HG03025 (cell line): Measurements from ENCODE around the gene SAMD1.

Experiments used
- ATAC-seq: cut with Tn5 transposase; IDR thresholded peaks from one replicate; pipeline ENCODE4 v1.9.1; 2021; ENCODE audit warnings: mild to moderate bottlenecking, moderate library complexity; ENCODE audit not compliant: unreplicated experiment, low FRiP score

SAMD1 gene

DNA sequence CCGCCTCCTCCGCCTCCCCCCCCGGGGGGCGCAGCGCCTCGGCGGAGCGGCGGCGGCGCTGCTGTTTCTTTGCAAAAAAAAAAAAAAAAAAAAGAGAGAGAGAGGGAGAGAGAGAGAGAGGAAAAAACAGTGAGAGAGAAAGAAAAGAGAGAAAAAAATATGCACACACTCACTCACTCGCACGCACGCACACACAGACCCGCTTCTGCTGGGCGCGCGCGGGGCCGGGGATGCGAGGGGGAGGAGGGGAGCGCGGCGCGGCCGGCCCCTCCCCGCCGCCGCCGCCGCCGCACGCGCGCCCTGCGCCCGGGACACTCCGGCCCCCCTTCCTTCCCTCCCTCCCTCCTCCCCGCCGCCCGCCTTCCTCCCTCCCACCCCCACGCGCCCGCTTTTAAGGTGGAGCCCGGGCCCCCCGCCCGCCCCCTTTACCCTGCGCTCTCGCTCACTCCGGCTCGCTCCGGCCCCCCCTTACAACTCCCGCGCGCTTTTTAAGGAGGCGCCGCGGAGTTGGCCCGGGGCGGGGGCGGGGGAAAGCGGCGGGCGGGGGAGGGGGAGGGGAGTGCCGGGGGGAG lies at the start of gene SAMD1:
Gene SAMD1 (minus strand): TSS at position 243 of the 572 bp plus-strand sequence.
- peak; percentile 28 for ATAC-seq

DNA sequence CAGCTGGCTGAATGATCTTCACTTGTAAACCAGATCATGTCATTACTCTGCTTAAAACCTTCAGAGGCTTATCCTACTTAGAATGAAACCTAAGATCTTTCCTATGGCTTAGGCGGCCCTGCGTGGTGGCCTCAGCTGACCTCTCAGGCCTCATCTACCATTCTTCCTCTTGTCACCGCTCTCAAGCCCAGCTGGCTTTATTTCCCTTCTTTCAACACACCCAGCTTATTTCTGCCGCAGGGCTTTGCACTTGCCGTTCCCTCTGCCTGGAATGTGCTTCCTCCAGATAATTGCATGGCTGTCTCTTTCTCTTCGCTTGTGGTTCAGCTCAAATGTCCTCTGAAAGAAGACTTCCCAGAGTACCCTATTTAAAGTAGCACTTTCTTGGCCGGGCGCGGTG lies 49.4 kb upstream of the SAMD1 start:
- no peak for ATAC-seq

DNA sequence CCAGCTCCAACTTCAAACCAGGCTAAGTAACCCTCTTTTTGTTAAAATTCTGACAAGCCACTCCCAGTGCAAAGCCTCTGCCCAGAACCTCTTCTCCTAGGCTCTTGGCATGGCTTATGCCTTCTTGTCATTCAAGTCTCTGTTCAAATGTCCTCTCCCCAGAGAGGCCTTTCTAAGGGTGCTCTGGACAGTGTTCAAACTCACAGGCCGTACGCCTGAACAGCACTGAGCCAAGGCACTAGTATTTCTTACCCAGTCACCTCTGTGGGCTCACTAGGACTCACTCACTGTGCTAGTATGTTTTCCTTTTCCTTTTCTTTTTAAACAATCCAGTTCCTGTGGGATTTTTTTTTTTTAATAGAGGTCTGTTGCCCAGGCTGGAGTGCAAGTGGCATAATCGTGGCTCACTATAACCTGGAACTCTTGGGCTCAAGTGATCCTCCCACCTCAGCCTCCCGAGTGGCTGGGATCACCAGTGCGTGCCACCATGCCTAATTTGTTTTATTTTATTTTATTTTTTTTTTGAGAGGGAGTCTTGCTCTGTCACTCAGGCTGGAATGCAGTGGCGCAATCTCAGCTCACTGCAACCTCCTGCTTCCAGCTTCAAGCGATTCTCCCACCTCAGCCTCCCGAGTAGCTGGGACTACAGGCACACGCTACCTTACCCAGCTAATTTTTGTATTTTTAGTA lies 48.2 kb upstream of the SAMD1 start:
- ATAC-seq, result no peak

DNA sequence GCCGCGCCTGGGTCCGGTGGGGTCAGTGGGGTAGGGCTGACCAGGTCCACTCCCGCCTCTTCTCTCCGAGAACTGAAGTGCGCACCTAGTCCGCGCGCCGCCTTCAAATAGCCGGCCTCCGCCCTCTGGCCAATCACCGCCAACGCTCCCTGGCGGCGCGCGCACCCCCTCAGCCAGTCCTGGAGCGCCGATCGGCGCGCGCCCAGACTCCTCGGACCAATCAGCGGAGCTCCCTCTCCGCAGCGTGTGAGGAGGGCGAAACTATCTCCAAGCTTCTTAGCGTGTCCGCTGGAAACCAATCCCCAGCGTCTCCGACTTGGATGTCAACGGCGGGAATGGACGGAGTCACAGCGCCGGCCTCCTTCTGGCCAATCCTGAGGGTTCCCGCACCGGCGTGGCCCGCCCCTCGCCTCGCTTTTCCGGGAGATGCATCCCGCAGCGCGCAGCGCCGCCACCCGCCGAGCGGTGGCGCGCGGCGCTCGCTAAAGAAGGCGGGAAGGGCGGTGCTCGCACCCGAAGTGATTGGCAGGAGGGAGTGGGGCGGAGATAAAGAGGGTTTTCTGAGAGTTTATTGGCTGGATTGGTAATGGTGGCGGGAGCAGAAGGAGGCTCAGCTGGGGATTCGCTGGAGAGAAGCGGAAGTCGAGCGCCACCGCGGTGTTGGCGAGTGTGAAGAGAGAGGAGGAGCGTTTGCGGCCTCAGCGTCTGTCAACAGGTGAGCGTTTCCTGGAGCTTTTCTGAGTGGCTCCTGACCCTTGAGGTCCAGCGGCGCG lies 46.1 kb upstream of the SAMD1 start, which contains the start of gene ASF1B:
Gene ASF1B (minus strand): TSS at position 81 of the 773 bp plus-strand sequence. CDS start 133 bp downstream, outside the sequence.
- peak; percentile 77 for ATAC-seq

DNA sequence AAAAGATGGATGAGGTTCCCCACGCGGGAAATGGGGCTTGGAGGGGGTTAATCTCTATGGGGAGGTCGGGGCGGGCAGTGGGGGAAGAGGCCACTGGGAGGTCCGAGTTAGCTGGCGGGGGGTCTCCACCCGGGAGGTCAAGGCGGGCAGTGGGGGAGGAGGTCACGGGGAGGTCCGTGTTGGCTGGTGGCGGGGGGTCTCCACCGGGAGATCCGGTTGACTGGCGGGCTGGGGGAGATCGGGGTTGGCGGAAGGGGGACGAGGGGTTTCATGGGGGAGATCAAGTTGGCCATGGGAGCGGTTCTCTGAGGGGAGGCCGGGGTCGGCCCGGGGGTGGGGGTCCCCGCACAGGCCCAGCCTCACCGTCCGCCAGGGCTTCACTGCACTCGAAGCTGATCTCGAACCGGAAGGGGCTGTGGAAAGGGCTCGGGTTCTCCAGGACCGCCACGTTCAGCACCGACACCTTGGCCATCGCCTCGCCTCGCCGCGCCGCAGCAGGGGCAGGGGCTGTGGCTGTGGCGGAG lies 45.5 kb upstream of the SAMD1 start:
- no peak for ATAC-seq

DNA sequence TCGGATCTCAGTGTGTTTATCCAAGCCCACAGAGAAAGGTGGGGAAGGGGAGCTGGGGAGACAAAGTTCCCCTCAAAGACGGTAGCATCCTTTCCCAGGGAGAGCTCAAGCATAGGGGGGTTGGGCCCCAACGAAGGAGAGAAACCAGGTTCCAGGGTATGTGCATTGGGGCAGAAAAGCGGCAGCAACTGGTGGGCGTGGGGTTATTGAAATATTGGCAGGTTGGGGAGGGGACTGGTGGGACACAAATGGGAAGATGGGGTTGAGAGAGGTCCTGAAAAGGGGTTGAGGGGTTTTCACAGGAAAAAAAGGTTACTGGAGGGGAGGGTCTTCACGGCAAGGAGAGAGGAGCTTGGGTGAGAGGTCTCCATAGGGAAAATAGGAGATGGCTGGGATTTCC lies 44.8 kb upstream of the SAMD1 start:
- no peak for ATAC-seq

DNA sequence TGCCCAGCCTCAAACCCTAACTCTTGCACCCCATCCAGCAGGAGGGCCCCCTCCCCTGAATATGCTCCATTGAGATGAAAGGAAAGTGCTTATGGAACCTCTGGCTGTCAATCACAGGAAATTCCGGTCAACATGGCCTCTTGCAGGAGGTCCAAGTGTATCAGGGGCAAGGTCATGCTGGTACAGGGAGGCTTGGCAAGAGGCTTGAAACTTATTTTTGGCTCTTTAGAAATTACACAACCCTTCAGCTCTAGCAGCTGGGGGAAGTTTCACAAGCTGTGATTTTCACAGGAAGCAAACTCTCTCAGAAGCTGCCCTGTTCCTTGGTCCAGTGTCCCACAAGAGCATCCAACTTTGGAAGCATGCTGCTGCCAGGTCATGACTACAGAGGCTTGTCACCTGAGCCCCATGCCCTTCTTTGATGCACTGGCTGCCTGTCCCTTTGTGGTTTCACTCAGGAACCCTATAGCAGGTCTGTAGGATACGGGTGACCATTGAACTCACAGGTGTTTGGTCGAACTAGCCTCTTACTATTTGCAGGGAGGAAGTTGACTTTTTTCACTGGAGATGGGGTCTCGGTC lies 37.5 kb upstream of the SAMD1 start:
- ATAC-seq, result no peak

DNA sequence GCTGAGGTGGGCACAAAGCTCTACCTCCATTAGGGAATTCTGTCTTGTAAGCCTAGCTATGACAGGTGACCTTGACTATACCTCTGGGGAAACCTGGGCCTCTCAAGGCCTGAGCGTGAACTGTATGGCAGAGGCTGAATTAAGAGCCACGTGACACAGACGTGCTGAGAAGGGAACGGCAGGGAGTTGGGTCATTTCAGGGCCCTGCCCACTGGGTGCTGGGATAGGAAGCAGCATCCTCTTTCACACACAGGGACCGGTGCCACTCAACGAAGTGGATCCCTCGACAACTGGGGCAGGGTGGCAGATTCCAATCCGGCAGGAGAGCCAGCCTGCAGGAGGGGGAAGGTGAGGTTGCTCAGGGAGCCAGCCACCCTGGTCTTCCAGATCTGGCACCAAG lies 36.6 kb upstream of the SAMD1 start:
- no peak for ATAC-seq

DNA sequence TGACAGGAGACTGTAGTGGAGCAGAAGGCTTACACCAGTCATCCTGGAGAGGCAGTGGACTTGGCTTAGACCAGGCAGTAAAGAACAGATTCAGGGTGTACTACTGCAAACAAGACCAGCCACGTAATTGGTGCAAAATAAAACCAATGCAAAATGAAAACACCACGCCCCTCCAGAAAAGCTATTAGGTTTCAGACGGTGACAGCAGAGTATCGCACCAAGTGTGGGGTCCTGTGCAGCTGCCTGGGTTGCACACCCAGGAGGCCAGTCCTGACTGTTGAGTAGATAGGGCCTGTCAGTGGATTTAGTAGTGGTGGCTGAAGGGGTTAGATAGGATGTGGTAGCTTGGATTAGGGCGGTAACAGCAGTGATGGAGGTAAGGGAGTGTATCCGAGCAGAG lies 32.4 kb upstream of the SAMD1 start:
- ATAC-seq, result no peak

DNA sequence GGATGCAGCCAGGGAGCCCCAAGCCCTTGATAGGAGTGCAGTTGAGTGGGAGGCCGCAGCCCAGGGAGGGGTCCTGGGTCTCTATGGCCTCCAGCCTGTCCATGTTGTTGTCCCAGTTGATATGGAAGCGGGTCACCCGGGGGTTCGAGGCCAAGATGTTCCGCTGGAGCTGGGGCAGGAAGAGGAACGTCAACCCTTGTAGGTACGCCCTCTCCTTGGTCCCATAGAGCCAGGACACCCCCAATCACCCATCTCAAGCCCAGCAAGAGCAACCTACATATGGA lies 29.9 kb upstream of the SAMD1 start:
- ATAC-seq, result no peak

DNA sequence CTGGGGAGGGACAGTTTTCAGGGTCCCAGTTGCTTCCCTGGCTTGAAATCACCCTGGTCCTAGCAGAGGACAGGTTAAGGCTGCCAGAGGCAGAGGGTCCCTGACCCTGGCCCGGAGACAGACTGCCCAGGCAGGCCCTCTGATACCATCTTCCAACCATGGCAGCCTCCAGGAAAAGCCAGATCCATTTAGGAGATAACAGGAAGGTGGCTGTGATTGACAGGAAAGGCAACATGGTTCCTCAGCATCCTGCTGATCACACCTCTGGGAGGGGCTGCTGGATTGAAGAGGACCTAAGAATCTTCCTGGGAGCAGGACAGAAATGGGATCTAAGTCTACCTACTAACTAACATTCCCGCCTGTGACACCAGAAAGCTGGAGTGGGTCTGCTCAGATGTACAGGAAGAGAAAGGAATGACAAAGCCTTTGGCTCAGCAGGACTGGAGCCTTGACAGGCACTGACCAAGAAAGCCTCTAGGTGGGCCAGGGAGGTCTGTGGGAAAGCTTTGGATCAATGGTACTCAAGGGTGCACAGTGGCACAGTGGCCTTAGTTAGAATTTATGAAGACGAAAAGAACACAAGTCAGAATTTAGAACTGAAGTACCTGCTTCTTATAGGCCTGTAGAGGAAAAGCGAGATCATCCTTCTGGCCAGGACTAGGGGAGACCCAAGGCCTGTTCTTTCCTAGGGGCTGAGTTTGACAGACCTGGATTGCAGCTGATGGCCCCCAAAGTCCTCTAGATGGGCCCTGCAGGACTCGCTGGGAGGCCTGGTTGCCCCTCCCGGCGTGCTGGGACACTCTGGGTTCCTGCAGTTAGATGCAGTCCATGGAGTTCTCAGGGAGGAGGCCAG lies 29.3 kb upstream of the SAMD1 start:
- no peak for ATAC-seq

DNA sequence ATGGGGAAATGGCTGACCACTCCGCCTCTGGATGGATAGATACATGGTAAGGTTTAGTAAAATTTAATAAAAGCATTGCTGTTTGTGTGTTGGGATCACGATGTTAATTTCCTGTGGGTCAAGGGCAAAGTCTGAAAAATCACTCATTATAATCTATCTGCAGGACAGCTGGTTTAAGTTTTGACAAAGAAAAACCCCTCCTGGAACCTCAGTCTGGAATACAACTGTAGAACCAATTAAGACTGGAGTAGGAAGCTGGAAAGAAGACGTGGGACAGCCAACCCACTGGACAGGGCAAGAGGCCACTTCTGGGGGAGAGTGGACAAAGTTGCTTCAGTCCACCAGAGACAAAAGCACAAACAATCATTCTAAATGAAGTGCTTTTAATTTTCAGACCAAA lies 28.6 kb upstream of the SAMD1 start:
- no peak for ATAC-seq

DNA sequence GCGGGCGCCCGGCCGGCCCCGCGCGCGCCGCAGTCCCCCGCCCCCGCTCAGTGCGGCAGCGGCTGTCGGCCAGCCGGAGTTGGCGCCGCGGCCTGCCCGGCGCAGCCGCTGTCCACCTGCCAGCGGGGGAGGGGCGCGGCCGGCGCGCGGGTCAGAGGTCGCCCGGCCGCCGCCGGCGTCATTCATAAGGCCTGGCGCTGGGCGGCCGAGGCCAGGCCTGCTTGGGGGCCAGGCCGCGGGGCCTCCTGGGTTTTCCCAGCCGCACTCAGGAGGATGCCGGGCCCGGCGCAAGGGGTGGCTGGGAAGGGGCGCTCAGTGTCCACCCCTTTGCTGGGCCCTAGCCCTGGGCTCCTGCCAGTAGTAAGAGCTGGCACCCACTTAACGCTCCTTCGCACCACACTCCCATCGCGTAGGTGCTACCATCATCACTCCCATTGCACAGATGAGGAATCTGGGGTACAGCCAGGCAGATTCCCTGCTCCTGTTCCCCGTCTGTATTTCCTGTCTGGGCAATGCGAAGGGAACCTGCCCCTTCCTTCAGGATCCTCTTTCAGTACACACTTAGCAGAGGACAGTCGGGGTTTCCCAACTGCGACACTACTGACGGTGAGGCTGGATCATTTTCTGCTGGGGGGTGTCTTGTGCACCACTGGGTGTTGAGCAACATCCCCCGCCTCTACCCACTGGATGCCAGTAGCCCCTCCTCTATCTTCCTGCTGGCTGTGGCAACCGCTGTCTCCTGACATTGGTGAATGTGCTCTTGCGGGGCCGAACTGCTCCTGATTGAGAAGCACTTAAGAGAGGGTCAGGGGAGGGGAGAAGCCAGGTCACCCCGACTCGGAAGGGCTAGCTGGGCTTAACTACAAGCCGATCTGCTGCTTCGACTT lies 27.9 kb upstream of the SAMD1 start:
- ATAC-seq, result peak; percentile 23

DNA sequence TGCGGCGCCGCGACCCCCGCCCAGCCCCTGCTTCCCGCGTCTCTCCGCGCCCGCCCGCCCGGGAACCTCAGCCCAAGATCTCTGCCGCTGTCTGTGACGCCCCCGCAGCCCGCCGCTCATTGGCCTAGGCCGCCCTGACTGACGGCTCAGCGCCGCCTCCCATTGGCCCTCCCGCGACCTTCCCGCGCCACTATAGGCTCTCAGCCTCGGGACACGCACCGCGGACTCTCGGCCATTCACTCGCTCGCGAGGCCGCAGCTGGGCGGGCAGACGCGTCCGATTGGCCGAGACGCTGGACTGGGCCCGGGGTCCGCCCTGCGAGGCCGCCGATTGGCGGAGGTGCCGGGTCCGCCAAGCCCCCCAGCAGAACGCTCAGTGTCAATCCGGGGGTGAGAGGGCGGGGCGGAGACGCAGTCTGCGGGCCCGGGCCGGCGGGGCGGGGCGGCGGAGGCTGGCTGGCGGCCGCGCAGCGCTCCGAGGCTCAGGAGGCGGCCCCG lies 27.2 kb upstream of the SAMD1 start, which contains the start of gene PRKACA:
Gene PRKACA (minus strand): TSS at position 95 of the 497 bp plus-strand sequence. CDS start 215 bp downstream, outside the sequence.
- peak; percentile 83 for ATAC-seq

DNA sequence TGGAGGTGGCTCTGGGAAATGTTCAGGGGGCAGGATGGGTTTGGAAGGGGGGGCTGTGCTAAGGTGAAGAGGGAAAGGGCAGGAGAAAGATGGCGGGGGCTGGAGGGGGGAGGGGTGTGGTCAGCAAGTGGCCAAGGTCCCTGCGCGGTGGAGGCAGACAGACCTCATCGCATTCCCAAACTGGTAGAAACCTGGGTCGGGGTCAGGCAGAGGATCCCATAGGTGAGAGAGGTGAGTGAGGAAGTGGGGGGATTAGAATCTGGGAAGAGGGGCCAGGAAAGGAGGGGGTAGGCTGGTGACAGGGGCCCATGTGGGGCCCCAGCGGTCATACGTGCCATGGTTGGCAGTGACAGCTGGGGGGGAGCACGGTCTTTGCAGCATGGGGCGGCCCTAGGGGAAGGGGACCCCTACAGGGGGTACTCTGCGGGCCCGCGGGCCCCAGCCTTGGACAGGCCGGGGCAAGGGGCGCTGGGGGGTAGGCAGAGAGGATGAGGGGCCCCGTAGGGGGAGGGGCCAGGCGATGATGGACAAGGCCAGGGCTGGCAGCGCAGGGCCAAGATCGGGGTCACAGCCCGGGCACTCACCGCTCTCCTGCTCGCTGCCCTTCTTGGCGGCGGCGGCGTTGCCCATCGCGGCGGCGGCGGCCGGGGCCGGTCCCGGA lies 26.5 kb upstream of the SAMD1 start:
- ATAC-seq, result peak; percentile 17

DNA sequence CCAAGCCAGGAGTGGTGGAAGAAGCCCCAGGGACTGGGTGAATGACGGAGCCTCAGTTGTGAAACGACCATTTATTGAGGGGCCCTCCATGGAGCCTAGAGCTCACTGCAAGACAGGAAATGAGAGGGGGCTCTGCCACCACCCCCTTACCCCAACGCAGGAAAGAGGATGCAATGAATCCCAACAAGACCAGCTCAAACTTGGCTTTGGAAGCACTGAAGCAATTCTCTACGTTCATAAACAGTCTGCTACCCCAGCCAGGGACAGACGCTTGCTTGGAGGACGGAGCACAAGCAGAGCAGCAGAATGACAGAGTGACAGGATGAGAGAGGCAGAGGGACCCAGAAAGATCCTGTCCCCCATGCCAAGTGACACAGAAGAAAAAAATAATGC lies 26.0 kb upstream of the SAMD1 start:
- no peak for ATAC-seq

DNA sequence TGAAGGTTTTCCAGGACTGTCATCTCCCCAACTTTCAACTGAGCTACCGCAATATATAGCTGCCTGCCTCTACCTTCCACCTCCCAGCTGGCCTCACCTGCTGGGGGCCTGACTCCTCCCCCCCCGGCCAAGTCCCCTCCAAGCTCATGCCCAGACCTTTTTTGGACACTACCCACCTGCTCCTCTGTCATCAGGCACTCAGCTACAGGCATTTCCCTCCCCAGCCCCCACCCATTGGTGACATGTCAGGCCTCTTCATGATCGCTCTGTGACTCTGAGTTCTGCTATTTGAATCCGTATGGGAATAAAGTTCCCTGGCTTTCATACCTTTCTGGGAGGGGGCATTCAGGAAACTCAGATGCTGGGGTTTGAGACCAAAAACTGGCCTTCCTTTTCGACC lies 25.2 kb upstream of the SAMD1 start:
- ATAC-seq, result no peak

DNA sequence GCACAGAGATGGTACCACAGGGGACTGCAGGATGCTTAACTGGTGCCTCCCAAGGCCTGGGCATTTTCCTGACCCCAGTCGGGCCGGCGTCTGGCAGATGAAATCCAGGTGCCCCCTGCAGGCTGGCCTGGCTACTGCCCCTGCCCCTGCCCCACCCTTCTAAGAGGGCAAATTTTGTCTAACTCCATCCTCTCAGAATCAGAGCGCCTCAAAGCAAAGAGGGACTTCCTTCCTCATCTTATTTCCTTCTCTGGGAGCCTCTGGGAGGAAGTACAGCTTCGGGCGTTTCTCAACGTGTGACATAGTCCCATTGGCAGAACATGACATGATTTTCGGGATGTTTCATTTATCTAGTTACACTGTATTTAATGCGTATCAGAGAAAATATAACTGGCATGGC lies 24.3 kb upstream of the SAMD1 start:
- ATAC-seq, result no peak

DNA sequence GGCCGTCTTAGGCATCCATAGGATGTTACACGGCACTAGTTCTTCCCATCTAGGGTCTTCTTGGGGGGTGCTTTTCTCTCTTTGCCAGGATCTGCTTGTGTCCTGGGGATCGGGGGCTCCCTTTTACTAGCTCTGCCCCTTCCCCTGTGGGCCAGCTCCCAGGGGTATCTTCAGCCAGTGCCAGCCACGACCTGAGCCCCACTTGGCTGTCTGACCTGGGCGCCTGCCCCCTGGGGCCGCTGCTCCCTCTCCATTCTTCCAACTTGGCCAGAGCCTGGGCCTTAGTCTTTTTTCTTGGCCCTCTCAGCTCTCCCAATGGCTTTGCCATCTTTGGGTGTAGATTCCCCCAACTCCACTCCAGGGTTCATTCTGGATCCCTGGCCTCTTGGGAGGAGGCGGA lies 23.9 kb upstream of the SAMD1 start:
- ATAC-seq, result no peak
